ENCODE measurements around the gene BOD1.

DNA sequence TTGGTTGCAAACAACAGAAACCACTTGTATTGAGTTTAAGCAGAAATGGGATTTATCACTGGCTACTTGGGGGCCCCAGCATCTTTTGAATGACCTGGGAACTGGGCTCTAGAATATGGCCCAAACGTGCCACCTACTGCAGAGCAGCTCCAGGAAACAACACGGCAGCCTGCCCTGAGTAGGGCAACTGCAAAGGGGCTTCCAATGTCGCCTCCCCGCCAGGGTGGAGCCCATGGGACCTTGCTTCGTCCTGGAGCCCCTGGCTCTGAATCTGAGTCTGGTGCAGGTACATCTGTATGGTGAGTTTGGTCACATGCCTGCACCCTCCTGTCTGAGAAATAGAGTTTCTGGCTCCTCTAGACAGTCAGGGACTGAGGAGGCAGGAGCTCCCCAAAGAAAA, 38.6 kb downstream of the BOD1 start:
- TF ChIP-seq FOXM1 (IDR thresholded peaks at IDR 0.05; ENCODE audit: borderline replicate concordance, low read depth) = no peak
- TF ChIP-seq CEBPB (IDR thresholded peaks at IDR 0.05) = no peak
- no peak for TF ChIP-seq TAF1 (IDR thresholded peaks at IDR 0.05; ENCODE audit: low read depth)
- TF ChIP-seq, protein P1, sequence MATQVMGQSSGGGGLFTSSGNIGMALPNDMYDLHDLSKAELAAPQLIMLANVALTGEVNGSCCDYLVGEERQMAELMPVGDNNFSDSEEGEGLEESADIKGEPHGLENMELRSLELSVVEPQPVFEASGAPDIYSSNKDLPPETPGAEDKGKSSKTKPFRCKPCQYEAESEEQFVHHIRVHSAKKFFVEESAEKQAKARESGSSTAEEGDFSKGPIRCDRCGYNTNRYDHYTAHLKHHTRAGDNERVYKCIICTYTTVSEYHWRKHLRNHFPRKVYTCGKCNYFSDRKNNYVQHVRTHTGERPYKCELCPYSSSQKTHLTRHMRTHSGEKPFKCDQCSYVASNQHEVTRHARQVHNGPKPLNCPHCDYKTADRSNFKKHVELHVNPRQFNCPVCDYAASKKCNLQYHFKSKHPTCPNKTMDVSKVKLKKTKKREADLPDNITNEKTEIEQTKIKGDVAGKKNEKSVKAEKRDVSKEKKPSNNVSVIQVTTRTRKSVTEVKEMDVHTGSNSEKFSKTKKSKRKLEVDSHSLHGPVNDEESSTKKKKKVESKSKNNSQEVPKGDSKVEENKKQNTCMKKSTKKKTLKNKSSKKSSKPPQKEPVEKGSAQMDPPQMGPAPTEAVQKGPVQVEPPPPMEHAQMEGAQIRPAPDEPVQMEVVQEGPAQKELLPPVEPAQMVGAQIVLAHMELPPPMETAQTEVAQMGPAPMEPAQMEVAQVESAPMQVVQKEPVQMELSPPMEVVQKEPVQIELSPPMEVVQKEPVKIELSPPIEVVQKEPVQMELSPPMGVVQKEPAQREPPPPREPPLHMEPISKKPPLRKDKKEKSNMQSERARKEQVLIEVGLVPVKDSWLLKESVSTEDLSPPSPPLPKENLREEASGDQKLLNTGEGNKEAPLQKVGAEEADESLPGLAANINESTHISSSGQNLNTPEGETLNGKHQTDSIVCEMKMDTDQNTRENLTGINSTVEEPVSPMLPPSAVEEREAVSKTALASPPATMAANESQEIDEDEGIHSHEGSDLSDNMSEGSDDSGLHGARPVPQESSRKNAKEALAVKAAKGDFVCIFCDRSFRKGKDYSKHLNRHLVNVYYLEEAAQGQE (IDR thresholded peaks at IDR 0.05; ENCODE audit: low read depth) = no peak
- no peak for TF ChIP-seq RAD21 (IDR thresholded peaks at IDR 0.05; ENCODE audit: low read depth)
- TF ChIP-seq CREB1 (IDR thresholded peaks at IDR 0.05; ENCODE audit: low read depth) = no peak
